ENCODE measurements around the gene JARID2.

JARID2 gene

GRCh38 chr6:15357782-15358181, 111.9 kb downstream of the JARID2 start:
- no peak for DNase-seq (ENCODE audit: low read depth)

GRCh38 chr6:15358579-15359327, 112.9 kb downstream of the JARID2 start:
- no peak for DNase-seq (ENCODE audit: low read depth)

- no peak for DNase-seq (ENCODE audit: low read depth)
Observed at GRCh38 chr6:15359335-15359862, 113.5 kb downstream of the JARID2 start.

- DNase-seq (ENCODE audit: low read depth): no peak
Observed at GRCh38 chr6:15360300-15360699, 114.4 kb downstream of the JARID2 start.

GRCh38 chr6:15361197-15361596, 115.3 kb downstream of the JARID2 start:
- no peak for DNase-seq (ENCODE audit: low read depth)

- DNase-seq (ENCODE audit: low read depth): no peak
Observed at GRCh38 chr6:15362274-15363160, 116.6 kb downstream of the JARID2 start.

GRCh38 chr6:15363164-15363522, 117.3 kb downstream of the JARID2 start:
- no peak for DNase-seq (ENCODE audit: low read depth)

- no peak for DNase-seq (ENCODE audit: low read depth)
Observed at GRCh38 chr6:15363523-15364400, 117.9 kb downstream of the JARID2 start.

- no peak for DNase-seq (ENCODE audit: low read depth)
Observed at GRCh38 chr6:15364401-15365037, 118.7 kb downstream of the JARID2 start.

GRCh38 chr6:15365273-15365687, 119.4 kb downstream of the JARID2 start:
- DNase-seq (ENCODE audit: low read depth): peak; percentile 36

- no peak for DNase-seq (ENCODE audit: low read depth)
Observed at GRCh38 chr6:15366003-15366535, 120.2 kb downstream of the JARID2 start.

GRCh38 chr6:15366879-15367278, 121.0 kb downstream of the JARID2 start:
- DNase-seq (ENCODE audit: low read depth): no peak

- DNase-seq (ENCODE audit: low read depth): no peak
Observed at GRCh38 chr6:15368186-15368585, 122.3 kb downstream of the JARID2 start.

GRCh38 chr6:15368873-15369272, 123.0 kb downstream of the JARID2 start:
- no peak for DNase-seq (ENCODE audit: low read depth)

GRCh38 chr6:15369838-15370237, 124.0 kb downstream of the JARID2 start:
- DNase-seq (ENCODE audit: low read depth): no peak

- DNase-seq (ENCODE audit: low read depth): no peak
Observed at GRCh38 chr6:15370733-15371671, 125.1 kb downstream of the JARID2 start.

- DNase-seq (ENCODE audit: low read depth): no peak
Observed at GRCh38 chr6:15372932-15373331, 127.1 kb downstream of the JARID2 start.

- no peak for DNase-seq (ENCODE audit: low read depth)
Observed at GRCh38 chr6:15374119-15374518, 128.2 kb downstream of the JARID2 start.

- no peak for DNase-seq (ENCODE audit: low read depth)
Observed at GRCh38 chr6:15375018-15375417, 129.1 kb downstream of the JARID2 start.

- DNase-seq (ENCODE audit: low read depth): no peak
Observed at GRCh38 chr6:15375638-15376290, 129.9 kb downstream of the JARID2 start.
